ENCODE results near the gene ZNF691.

GRCh38 chr1:42845193-42845592, 1.2 kb upstream of the ZNF691 start:
- TF ChIP-seq GATA2 (IDR thresholded peaks at IDR 0.05; ENCODE audit: low read depth, low read length) (no peak), GATA3 (IDR thresholded peaks at IDR 0.05; ENCODE audit: low read depth, low read length) (no peak)

Data from SH-SY5Y (cell line).